Gastroesophageal sphincter (tissue), 3 donors: ENCODE data around the gene PER3.

ENCODE experiments used
- EP300 ChIP-seq: sonication (generic); formaldehyde crosslinking; IDR thresholded peaks from one replicate; pipeline ENCODE4 v1.6.1; 2017; ENCODE audit warnings: antibody characterized with exemption, mild to moderate bottlenecking
- TF ChIP-seq, protein P1 (sequence below), 4 experiments: fragments of 200-600 bp in 2 of 4; fragments of 450-650 bp in 2 of 4; sonication (generic) in 1 of 4; IDR thresholded peaks; one replicate each; pipeline ENCODE4 v1.5.1; 2017 to 2019; ENCODE audit warnings: antibody characterized with exemption in 4 of 4, mild to moderate bottlenecking in 2 of 4, moderate library complexity in 2 of 4

DNA sequence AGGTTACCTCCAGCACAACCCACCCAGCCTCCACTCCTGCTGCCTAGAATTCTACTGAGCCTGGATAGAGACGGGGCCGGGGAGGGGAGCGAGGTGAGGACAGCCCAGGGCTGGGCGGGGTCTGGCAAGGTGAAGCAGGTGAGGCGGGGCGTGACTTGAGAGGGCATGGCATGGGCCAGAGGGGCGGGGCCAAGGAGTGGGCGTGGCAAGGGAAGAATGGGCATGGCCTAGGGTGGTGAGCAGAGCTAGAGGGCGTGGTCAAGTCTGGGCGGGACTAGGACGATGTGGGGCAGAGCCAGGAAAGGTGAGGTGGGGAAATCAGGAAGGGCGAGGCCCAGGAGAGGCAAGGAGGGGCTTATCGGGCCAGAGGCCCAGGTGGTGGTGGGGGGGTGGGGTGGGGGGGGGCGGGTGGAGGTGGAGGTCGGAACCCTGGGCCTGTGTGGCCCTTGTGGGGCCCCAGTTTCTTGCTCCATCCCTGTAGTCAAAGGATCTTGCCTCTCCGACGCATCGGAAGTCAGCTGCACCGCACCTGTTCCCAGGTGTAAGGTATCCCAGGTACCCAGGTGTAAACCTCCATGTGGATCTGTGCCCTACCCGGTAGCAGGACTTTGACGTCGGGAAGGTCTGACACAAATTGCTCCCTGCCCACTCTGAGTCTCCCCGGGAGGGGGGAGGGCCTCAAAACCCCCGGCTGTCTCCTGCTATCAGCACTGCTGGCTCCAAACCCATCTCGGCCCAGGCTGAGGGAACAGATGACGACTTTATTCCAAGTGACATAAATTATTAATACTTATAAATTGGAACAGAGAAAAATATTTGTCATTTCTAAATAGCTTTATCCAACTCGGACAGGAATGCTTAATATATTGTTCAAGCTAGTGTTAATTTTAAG lies 101.7 kb downstream of the PER3 start:
- TF ChIP-seq, protein P1, sequence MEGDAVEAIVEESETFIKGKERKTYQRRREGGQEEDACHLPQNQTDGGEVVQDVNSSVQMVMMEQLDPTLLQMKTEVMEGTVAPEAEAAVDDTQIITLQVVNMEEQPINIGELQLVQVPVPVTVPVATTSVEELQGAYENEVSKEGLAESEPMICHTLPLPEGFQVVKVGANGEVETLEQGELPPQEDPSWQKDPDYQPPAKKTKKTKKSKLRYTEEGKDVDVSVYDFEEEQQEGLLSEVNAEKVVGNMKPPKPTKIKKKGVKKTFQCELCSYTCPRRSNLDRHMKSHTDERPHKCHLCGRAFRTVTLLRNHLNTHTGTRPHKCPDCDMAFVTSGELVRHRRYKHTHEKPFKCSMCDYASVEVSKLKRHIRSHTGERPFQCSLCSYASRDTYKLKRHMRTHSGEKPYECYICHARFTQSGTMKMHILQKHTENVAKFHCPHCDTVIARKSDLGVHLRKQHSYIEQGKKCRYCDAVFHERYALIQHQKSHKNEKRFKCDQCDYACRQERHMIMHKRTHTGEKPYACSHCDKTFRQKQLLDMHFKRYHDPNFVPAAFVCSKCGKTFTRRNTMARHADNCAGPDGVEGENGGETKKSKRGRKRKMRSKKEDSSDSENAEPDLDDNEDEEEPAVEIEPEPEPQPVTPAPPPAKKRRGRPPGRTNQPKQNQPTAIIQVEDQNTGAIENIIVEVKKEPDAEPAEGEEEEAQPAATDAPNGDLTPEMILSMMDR (IDR thresholded peaks at IDR 0.05), result no peak
- no peak for TF ChIP-seq EP300
